ENCODE data around the gene HTT.

DNA sequence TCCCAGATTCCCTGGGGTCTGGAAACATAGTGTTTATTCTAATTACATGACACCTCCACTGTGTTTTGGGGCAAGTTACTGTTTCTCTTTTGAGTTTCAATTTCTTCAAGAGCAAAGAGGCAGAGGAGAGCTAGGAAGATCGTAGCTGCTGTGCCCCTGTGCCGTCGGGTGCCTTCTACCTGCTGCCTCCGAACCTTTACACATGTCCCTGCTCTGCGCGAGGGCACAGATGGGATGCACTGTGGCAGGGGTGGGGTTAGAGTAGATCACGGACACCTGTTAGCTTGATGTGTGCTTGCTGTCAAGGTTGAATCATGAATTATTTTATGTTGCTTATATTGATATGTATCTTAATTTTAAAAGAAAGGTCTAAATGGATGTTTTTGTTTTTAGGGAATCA lies 103.4 kb downstream of the HTT start:
- TF ChIP-seq EP300 (IDR thresholded peaks at IDR 0.05): no peak
- TF ChIP-seq, protein P1, sequence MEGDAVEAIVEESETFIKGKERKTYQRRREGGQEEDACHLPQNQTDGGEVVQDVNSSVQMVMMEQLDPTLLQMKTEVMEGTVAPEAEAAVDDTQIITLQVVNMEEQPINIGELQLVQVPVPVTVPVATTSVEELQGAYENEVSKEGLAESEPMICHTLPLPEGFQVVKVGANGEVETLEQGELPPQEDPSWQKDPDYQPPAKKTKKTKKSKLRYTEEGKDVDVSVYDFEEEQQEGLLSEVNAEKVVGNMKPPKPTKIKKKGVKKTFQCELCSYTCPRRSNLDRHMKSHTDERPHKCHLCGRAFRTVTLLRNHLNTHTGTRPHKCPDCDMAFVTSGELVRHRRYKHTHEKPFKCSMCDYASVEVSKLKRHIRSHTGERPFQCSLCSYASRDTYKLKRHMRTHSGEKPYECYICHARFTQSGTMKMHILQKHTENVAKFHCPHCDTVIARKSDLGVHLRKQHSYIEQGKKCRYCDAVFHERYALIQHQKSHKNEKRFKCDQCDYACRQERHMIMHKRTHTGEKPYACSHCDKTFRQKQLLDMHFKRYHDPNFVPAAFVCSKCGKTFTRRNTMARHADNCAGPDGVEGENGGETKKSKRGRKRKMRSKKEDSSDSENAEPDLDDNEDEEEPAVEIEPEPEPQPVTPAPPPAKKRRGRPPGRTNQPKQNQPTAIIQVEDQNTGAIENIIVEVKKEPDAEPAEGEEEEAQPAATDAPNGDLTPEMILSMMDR (IDR thresholded peaks at IDR 0.05): no peak
